Vagina (tissue), 2 donors: Measurements from ENCODE around the gene RADIL.

ENCODE experiments used
- CTCF ChIP-seq, 3 experiments: fragments of 450-650 bp in 2 of 3; fragments of 200-600 bp in 1 of 3; sonication (generic) in 1 of 3; IDR thresholded peaks; one replicate each; pipeline ENCODE4 v1.5.1; 2017 to 2019; ENCODE audit warnings: antibody characterized with exemption in 3 of 3, mild to moderate bottlenecking in 2 of 3, moderate library complexity in 2 of 3
- POLR2A ChIP-seq, 2 donors: fragments of 450-650 bp; IDR thresholded peaks; one replicate each; pipeline ENCODE4 v1.6.1; 2017; ENCODE audit warnings: antibody characterized with exemption in 2 of 2, mild to moderate bottlenecking in 2 of 2, moderate library complexity in 2 of 2
- POLR2AphosphoS5 ChIP-seq, 2 donors: sonication (generic); formaldehyde crosslinking; IDR thresholded peaks; one replicate each; pipeline ENCODE4 v1.9.0; 2017; ENCODE audit warnings: antibody characterized with exemption in 2 of 2, mild to moderate bottlenecking in 2 of 2, low read depth in 1 of 2; ENCODE audit not compliant: insufficient read depth in 1 of 2

- TF ChIP-seq CTCF (IDR thresholded peaks at IDR 0.05) (no peak), POLR2A (IDR thresholded peaks at IDR 0.05) (no peak), POLR2AphosphoS5 (IDR thresholded peaks at IDR 0.05; ENCODE audit: insufficient read depth in 1 of 2, low read depth in 1 of 2) (no peak)
Observed at GRCh38 chr7:4862156-4862555, 21.4 kb downstream of the RADIL start.
